Left lobe of liver (tissue), 2 donors: ENCODE data around the gene PAX2. TPM values are rescaled to one million over a fixed set of nuclear protein-coding genes. Genes with fewer than 3 reads are reported as not detected.
A peak's percentile ranks its signal among the peaks of the same experiment; 100 is the strongest.

ENCODE experiments used
- ATAC-seq: fragments of 200-7000 bp; cut with Tn5 transposase; one replicate; pipeline ENCODE4 v1.9.1; 2020; ENCODE audit warnings: mild to moderate bottlenecking, moderate library complexity
- DNase-seq: peaks from one replicate; pipeline ENCODE4 v3.0.0-alpha.2; 2020; ENCODE audit warnings: low spot score
- total RNA-seq: library from RNA; stranded (reverse); gene quantifications from one replicate; pipeline ENCODE4 v1.2.1, GENCODE V29; 2021
- donor health status: DM: no; HTN: no; CAD: no; lungs with moderate emphysema.
- donor health status: DM: no; HTN: yes; CAD: no.

PAX2 gene
- total RNA-seq, 1 donor from 2014 or later = 0.18 TPM

- ATAC-seq (no peak), DNase-seq (no peak)
These were observed 21.4 kb upstream of the PAX2 start for GRCh38 chr10:100723770-100724530.

GRCh38 chr10:100724531-100725027, 20.8 kb upstream of the PAX2 start:
- ATAC-seq (no peak), DNase-seq (no peak)

GRCh38 chr10:100725071-100725471, 20.3 kb upstream of the PAX2 start:
- DNase-seq = no peak
- ATAC-seq = no peak

- DNase-seq = no peak
- no peak for ATAC-seq
These were observed 19.4 kb upstream of the PAX2 start for GRCh38 chr10:100725869-100726426.

- no peak for ATAC-seq
- no peak for DNase-seq
These were observed 17.6 kb upstream of the PAX2 start for GRCh38 chr10:100727808-100728207.

- no peak for DNase-seq
- peak; percentile 33 for ATAC-seq
These were observed 16.2 kb upstream of the PAX2 start for GRCh38 chr10:100728928-100729861.

GRCh38 chr10:100729862-100730724, 15.3 kb upstream of the PAX2 start:
- no peak for DNase-seq
- ATAC-seq = no peak

- peak; percentile 79 for ATAC-seq
These were observed 14.5 kb upstream of the PAX2 start for GRCh38 chr10:100730725-100731406.

GRCh38 chr10:100731407-100732240, 13.8 kb upstream of the PAX2 start:
- no peak for ATAC-seq
- DNase-seq = no peak

More at GRCh38 chr10:100730725-100731406, 14.5 kb upstream of the PAX2 start:
- no peak for DNase-seq

GRCh38 chr10:100732241-100732596, 13.2 kb upstream of the PAX2 start:
- DNase-seq = no peak
- no peak for ATAC-seq

GRCh38 chr10:100733329-100733728, 12.1 kb upstream of the PAX2 start:
- no peak for ATAC-seq
- DNase-seq = no peak

GRCh38 chr10:100734295-100735086, 10.9 kb upstream of the PAX2 start:
- no peak for ATAC-seq
- no peak for DNase-seq

GRCh38 chr10:100735087-100735336, 10.4 kb upstream of the PAX2 start:
- ATAC-seq = no peak
- no peak for DNase-seq

GRCh38 chr10:100735337-100736143, 9.8 kb upstream of the PAX2 start:
- ATAC-seq (no peak), DNase-seq (no peak)

GRCh38 chr10:100736144-100736808, 9.1 kb upstream of the PAX2 start:
- ATAC-seq (no peak), DNase-seq (no peak)

- no peak for ATAC-seq
- no peak for DNase-seq
These were observed 8.5 kb upstream of the PAX2 start for GRCh38 chr10:100736809-100737354.
